Suprapubic skin (tissue), 4 donors: ENCODE results near the gene STARD8. TPM values are rescaled to one million over a fixed set of nuclear protein-coding genes. Genes with fewer than 3 reads are reported as not detected.
A peak's percentile ranks its signal among the peaks of the same experiment; 100 is the strongest.
"Not testable (repeated sequence)": the region's sequence is repeated elsewhere in the genome, so short reads cannot be mapped to it uniquely, and the experiment has no call there.

Experiments used
- DNase-seq, 2 donors: peaks; one replicate each; pipeline ENCODE4 v3.0.0-alpha.2; 2019; ENCODE audit warnings: low spot score in 2 of 2
- H3K27ac ChIP-seq: fragments of 200-600 bp; sonication (generic); one replicate; pipeline ENCODE4 v1.5.1; 2019
- H3K27me3 ChIP-seq: fragments of 200-600 bp; sonication (generic); one replicate; pipeline ENCODE4 v1.5.1; 2019
- H3K36me3 ChIP-seq: fragments of 200-600 bp; sonication (generic); one replicate; pipeline ENCODE4 v1.5.1; 2019
- H3K4me1 ChIP-seq: fragments of 200-600 bp; sonication (generic); one replicate; pipeline ENCODE4 v1.5.1; 2019
- H3K4me3 ChIP-seq: fragments of 200-600 bp; sonication (generic); one replicate; pipeline ENCODE4 v1.5.1; 2019; ENCODE audit warnings: mild to moderate bottlenecking
- H3K9me3 ChIP-seq: fragments of 200-600 bp; sonication (generic); one replicate; pipeline ENCODE4 v1.5.1; 2019
- CTCF ChIP-seq, 2 donors: fragments of 200-600 bp in 1 of 2; fragments of 450-650 bp in 1 of 2; sonication (generic) in 1 of 2; IDR thresholded peaks; one replicate each; pipeline ENCODE4 v1.5.1; 2016 to 2019; ENCODE audit warnings: antibody characterized with exemption in 2 of 2, mild to moderate bottlenecking in 1 of 2, moderate library complexity in 1 of 2
- EP300 ChIP-seq: sonication (generic); formaldehyde crosslinking; IDR thresholded peaks from one replicate; pipeline ENCODE4 v1.6.1; 2017; ENCODE audit warnings: antibody characterized with exemption
- POLR2A ChIP-seq, 2 donors: fragments of 450-650 bp; IDR thresholded peaks; one replicate each; pipeline ENCODE4 v1.6.1; 2017; ENCODE audit warnings: antibody characterized with exemption in 2 of 2, mild to moderate bottlenecking in 2 of 2, moderate library complexity in 2 of 2
- POLR2AphosphoS5 ChIP-seq, 3 donors: sonication (generic); formaldehyde crosslinking; IDR thresholded peaks; one replicate each; pipeline ENCODE4 v1.6.1; 2017; ENCODE audit warnings: antibody characterized with exemption in 3 of 3
- whole genome bisulfite sequencing: methylation state at CpG from one replicate; pipeline ENCODE4 v1.1.5; 2018; 5-methylcytosine and 5-hydroxymethylcytosine counted together
- total RNA-seq, 4 donors: library from RNA; depleted of rRNA; stranded (reverse); fragments of >200 nt; gene quantifications; one replicate each; pipeline ENCODE4 v1.1.0, GENCODE V29; 2016

STARD8 gene
- total RNA-seq, 4 donors from 2014 or later: 2.0 to 4.5 (median 2.3) TPM

DNA sequence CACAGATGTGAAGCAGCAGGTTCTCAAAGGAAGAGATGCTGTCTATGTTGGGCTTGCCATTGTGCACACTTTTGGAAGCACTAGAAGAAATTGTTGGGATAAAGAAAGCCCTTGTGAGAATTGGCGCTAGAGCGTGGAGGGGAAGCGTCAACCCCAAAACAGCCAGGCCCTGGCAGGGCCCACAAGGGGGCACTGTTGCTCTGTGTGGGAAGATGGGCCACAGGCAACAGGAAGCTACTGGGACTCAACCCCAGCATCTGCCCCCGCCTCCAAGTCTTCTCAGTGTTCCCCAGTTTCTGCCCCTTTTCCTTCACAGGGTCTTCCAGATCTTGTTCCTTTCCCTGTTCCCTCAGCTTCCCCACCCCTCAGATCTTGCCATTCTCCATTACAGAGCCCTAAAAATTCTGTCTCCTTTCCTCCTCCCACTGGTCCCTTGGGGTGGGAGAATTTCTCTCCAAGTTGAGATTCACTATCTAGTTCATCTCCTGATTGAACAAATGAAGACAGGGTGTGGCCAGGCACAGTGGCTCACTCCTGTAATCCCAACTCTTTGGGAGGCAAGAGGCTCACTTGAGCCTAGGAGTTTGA, 85.5 kb downstream of the STARD8 start:
- TF ChIP-seq EP300 (no peak), POLR2AphosphoS5 (IDR thresholded peaks at IDR 0.05) (no peak), POLR2A (IDR thresholded peaks at IDR 0.05) (no peak), CTCF (IDR thresholded peaks at IDR 0.05) (peak; percentile 42 to 56)

GRCh38 chrX:68735266-68735665, 87.8 kb downstream of the STARD8 start:
- H3K9me3 ChIP-seq: no peaks in the 10 kb centered on the region
- no peaks in the 10 kb centered on the region for H3K36me3 ChIP-seq
- DNase-seq: no peak
- 23% methylated on average over 1 of the region's 1 CpG for WGBS
- no peaks in the 10 kb centered on the region for H3K4me1 ChIP-seq
- no peak overlapping the region for H3K27ac ChIP-seq
- H3K27me3 ChIP-seq: no peaks in the 10 kb centered on the region
- no peak for TF ChIP-seq POLR2A (IDR thresholded peaks at IDR 0.05)
- H3K4me3 ChIP-seq: no peak overlapping the region

More for the DNA sequence above, 85.5 kb downstream of the STARD8 start:
- Histone ChIP-seq H3K27ac (no peak overlapping the region), H3K9me3 (no peaks in the 10 kb centered on the region), H3K36me3 (no peaks in the 10 kb centered on the region), H3K27me3 (no peaks in the 10 kb centered on the region), H3K4me1 (no peaks in the 10 kb centered on the region), H3K4me3 (no peak overlapping the region)
- DNase-seq: peak in 1 of 2 donors; percentile 65
- 17% methylated on average over 4 of the region's 4 CpGs for WGBS

- not testable (repeated sequence) for H3K36me3 ChIP-seq, H3K4me3 ChIP-seq, H3K9me3 ChIP-seq, H3K4me1 ChIP-seq, H3K27ac ChIP-seq, DNase-seq, H3K27me3 ChIP-seq
- 84% methylated on average over 3 of the region's 3 CpGs for WGBS
Measured at GRCh38 chrX:68741864-68742263, 94.4 kb downstream of the STARD8 start.

- H3K27ac ChIP-seq: no peak overlapping the region
- H3K27me3 ChIP-seq: no peaks in the 10 kb centered on the region
- 100% methylated on average over 1 of the region's 1 CpG for WGBS
- TF ChIP-seq POLR2AphosphoS5 (IDR thresholded peaks at IDR 0.05): no peak
- TF ChIP-seq POLR2A (IDR thresholded peaks at IDR 0.05): no peak
- TF ChIP-seq EP300: no peak
- no peak for TF ChIP-seq CTCF (IDR thresholded peaks at IDR 0.05)
- H3K4me1 ChIP-seq: no peaks in the 10 kb centered on the region
- H3K36me3 ChIP-seq: no peaks in the 10 kb centered on the region
- no peak overlapping the region for H3K4me3 ChIP-seq
- no peaks in the 10 kb centered on the region for H3K9me3 ChIP-seq
- DNase-seq: no peak
Measured at GRCh38 chrX:68743754-68744153, 96.3 kb downstream of the STARD8 start.

DNA sequence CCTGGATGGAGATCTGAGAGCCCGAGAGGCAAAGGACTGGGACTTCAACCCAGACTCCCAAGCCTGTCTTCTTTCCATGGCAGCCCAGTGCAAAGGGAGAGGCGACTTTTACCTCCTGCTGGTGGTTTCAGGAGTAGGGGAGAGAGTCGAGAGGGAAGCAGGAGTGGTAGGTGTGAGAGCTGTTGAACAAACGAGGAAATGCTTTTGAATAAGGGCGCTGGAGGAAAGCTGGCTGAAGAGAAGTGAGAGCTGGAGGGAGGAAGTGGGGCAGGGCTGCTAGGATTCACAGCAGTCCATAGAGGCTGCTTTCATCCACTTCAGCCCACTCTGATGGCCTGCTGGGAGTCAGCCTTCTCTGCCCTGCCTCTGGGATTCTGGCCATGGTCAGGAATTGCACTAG, 99.5 kb downstream of the STARD8 start:
- Histone ChIP-seq H3K4me3 (no peak overlapping the region), H3K4me1 (no peaks in the 10 kb centered on the region), H3K9me3 (no peaks in the 10 kb centered on the region), H3K27me3 (no peaks in the 10 kb centered on the region), H3K36me3 (no peaks in the 10 kb centered on the region), H3K27ac (no peak overlapping the region)
- DNase-seq: peak in 1 of 2 donors; percentile 15
- TF ChIP-seq POLR2A (IDR thresholded peaks at IDR 0.05) (no peak), POLR2AphosphoS5 (IDR thresholded peaks at IDR 0.05) (no peak), EP300 (no peak), CTCF (IDR thresholded peaks at IDR 0.05) (no peak)
- 42% methylated on average over 5 of the region's 5 CpGs for WGBS

- no peak overlapping the region for H3K27ac ChIP-seq
- WGBS: 82% methylated on average over 7 of the region's 7 CpGs
- H3K4me1 ChIP-seq: no peaks in the 10 kb centered on the region
- no peaks in the 10 kb centered on the region for H3K27me3 ChIP-seq
- TF ChIP-seq POLR2A (IDR thresholded peaks at IDR 0.05) (no peak), CTCF (IDR thresholded peaks at IDR 0.05) (no peak), POLR2AphosphoS5 (IDR thresholded peaks at IDR 0.05) (no peak), EP300 (no peak)
- H3K4me3 ChIP-seq: no peak overlapping the region
- no peaks in the 10 kb centered on the region for H3K9me3 ChIP-seq
- no peak for DNase-seq
- no peaks in the 10 kb centered on the region for H3K36me3 ChIP-seq
Measured at GRCh38 chrX:68748030-68748429, 100.6 kb downstream of the STARD8 start.
